GM18505 (cell line): Measurements from ENCODE around the gene GREB1L.
"Not testable (repeated sequence)": the region's sequence is repeated elsewhere in the genome, so short reads cannot be mapped to it uniquely, and the experiment has no call there.

Experiments
- ATAC-seq: cut with Tn5 transposase; IDR thresholded peaks from one replicate; pipeline ENCODE4 v1.9.1; 2021; ENCODE audit not compliant: unreplicated experiment
- POLR2A ChIP-seq: IDR thresholded peaks from 4 replicates; pipeline ENCODE4 v1.6.1; 2011; ENCODE audit warnings: borderline replicate concordance; ENCODE audit not compliant: insufficient read depth, insufficient read length; ENCODE audit errors: extremely low read depth

The GREB1L gene

DNA sequence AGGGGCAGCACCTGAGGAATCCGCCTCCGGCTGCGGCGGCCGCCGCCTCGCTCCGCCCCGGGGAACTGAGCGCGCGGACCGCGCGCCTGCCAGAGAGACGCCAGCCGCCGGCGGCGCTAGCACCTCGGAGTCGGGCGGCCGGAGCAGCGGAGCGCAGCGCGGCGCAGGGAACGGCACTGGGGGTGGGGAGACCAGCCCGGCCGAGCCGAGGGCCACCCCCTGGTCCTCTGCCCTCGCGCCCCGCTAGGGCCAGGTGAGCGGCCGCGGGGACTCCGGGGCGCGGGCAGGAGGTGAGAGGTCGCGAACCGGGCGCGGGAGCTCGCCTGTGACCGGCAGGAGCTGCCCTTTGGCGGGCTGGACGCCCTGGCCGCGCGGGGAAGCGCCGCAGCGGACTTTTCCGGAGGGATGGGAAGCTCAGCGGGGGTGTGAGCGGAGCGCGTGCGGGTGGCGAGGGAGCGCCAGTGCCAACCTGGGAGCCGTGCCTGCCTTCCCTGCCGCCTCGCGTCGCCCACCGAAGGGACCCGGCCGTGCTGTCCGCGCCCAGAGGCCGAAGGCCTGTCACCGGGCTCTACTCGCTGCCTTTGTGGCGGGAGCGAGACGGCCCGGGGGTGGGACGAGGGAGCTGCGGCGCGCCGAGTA lies at the start of gene GREB1L:
TSS of gene GREB1L (plus strand) at position 92 of the 639 bp plus-strand sequence. CDS start 141,287 bp downstream, outside the sequence.
- no peak for TF ChIP-seq POLR2A
- no peak for ATAC-seq

DNA sequence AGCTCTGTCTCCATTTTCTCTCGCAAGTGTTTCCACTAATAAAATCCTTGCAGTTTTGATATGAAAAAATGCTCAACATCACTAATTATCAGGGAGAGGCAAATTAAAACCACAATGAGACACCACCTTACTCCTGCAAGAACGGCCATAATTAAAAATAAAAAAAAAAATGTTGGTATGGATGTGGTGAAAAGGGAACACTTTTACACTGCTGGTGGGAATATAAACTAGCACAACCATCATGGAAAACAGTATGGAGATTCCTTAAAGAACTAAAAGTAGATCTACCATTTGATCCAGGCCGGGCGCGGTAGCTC lies 49.8 kb upstream of the GREB1L start:
- TF ChIP-seq POLR2A, result no peak
- no peak for ATAC-seq

DNA sequence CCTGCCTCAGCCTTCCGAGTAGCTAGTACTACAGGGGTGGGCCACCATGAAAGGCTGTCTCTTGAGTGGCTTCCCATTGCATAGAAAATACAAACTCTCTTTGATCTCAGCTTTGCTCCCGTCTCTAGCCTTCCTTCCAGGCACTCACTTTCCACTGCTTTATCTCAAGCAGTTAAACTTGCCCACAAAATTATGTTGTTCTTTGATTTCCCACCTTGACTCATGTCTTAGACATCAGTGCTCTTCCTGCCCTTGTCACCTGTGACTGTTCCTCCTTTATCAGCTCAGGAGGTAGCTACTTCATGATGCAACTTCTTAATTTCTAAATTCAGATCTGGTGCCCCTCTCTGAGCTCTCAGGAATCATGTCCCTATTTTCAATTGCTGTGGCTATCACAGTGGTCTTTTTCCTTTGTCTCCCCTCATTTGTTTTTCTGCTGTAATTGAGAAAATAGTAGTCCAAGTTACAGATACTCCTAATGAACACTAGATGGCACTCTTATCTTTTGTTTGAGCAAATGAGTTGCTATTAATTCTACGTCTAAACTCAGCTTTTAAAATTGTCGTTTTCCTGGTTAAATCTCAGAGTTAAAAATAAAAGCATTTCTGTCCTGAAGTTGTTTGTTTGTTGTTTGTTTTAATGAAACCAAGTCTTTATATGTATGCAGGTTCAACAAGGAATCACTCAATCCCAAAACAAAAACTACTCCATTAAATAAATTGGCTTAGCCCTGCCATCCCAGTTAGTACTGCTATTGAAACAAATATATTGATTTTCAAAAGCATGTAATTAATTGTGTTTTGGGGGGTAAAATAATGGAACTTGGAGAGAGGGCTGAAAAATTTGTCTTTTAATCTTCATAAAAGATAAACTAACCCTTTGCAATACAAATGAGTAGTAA lies 46.9 kb upstream of the GREB1L start:
- TF ChIP-seq POLR2A, result no peak
- ATAC-seq, result no peak

DNA sequence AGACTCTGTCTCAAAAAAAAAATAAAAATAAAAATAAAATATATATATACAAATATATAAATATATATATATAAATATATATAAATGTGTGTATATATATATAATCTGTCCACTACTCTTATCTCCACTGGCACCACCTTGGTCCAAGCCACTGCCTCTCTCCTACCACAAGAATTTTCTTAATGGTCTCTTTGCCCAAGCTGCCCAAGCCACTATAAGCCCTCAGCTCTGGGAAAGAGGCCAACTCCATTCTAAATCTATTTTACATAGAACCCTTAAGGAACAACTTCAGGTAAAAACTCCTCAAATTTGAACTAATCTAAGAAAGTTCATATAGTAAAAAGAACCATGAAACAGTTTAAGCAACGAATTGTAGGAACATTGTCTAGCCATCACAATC lies 45.6 kb upstream of the GREB1L start:
- TF ChIP-seq POLR2A, result no peak
- no peak for ATAC-seq

DNA sequence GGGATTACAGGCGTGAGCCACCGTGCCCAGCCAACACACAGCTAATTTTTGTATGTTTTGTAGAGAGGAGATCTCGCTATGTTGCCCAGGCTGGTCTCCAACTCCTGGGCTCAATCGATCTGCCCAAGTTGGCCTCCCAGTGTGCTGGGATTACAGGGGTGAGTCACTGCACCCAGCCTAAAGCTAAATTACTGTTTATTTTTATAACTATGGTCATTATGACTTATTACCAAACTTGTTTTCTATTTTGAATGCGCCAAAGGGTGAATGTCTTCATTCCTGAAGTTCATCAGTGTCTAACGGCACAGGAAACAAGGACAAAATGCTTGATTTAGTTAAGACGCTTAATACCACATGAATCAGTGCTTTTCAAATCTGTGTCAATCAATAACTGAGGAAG lies 38.9 kb upstream of the GREB1L start:
- no peak for ATAC-seq
- no peak for TF ChIP-seq POLR2A

DNA sequence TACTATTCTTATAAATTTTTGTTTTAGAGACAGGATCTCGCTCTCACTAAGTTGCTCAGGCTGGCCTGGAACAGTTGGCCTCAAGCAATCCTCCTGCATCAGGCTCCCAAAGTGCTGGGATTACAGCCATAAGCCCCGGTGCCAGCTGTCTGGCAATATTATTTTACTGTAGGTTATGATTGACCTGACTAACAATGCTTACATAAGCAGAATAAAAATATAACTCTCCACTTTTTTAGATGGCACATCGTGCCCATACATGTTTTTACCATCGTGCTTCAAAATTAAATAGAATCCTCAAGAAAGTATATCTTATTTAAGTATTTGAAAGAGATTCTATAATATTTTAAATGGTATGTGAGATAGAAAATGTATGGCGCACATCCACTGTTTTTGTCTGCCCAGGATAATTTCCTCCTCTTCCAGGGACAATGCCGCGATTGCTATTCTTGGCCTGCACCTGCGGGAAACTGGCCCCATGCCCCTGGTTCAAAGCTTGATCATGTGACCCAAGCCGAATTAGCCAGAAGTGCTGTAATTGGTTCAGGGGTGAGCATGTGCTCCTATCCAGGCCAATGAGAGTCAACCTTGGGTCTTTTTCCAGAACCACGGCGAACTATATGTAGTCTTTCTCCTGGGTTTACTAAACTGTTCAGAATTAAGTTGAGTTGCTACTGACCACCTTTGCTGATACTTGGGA lies 38.3 kb upstream of the GREB1L start:
- ATAC-seq, result no peak

DNA sequence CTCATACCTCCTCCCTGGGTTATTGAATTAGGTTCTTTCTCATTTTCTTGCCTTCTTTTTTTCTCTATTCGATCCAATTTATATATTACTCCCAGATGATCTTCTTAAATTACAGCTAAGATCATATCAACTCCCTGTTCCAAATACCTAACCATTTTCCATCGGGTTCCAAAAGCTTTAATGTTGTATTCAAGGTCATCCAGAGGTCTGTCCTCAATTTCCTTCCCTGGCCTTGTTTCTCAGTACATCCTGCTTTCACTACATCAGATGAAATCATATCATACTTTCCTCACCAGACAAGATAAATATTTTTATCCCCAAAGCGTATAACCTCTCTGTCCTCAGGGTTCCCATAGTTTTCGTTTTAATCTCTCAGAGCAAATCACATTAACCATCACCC lies 36.3 kb upstream of the GREB1L start:
- TF ChIP-seq POLR2A, result no peak
- ATAC-seq, result no peak

More for the DNA sequence above, 38.3 kb upstream of the GREB1L start:
- no peak for TF ChIP-seq POLR2A

DNA sequence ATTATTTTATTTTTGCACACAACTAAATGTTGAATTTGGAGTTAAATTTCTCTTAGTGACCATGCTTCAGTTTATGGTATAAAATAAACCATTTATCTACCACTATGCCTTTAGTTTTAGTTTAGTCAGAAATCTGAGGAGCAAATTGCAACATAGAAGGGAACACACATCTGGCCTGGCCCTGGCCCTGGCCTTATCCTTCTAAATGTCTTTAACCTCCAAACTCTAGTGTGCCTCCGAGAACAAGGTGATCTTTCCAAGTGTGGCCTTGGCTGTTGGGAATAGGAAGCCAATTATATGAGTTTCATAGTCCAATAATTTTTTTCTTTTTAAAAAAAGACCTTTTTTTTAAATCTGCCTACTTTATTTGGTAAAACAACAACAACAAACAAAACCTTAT lies 31.8 kb upstream of the GREB1L start:
- no peak for TF ChIP-seq POLR2A

DNA sequence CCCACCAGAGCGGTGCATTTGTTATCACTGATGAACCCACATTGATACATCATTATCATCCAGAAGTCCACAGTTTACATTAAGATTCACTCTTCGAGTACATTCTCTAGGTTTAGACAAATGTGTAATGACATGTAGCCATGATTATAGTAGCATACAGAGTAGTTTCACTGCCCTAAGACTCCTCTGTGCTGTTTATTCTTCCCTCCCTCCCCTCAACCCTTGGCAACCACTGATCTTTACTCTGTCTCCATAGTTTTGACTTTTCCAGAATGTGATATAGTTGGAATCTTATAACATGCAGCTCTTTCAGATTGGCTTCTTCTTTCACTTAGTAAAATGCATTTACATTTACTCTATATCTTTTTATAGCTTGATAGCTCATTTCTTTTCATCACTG lies 31.2 kb upstream of the GREB1L start:
- TF ChIP-seq POLR2A, result no peak
- ATAC-seq, result no peak

More for the DNA sequence above, 31.8 kb upstream of the GREB1L start:
- ATAC-seq, result no peak

DNA sequence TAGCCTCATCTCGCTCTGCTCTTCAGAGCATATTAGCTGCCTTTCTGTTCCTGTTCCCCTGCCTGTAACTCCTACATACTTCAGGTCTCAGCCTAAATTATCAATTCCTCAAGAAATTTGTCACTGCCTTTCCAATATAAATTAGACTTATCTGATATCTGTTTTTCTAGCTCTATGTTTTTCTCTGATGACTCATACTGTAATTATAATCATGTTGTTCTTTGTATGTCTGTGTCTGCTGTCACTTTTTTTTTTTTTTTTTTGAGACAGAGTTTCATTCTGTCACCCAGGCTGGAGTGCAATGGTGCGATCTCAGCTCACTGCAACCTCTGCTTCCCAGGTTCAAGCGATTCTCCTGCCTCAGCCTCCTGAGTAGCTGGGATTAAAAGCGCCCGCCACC lies 27.6 kb upstream of the GREB1L start:
- not testable (repeated sequence) for ATAC-seq

DNA sequence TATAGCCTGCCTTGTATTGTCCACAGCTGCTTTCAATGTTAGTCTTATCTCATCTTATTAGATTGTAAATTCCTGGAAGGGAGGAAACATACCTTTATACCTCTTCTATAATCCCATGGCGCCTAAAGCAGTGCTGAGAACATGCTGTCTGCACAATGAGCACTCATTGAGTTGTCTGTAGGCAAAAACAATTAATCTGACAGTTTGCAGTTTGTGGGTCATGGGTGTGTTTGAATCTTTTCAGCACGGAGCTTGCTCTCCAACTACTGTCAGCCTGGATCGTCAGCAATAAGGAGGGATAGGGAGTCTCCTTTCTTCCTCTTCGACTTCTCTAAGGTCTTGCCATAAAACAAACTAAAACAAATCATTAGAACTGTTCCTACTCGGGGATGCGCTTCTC lies 26.5 kb upstream of the GREB1L start:
- no peak for TF ChIP-seq POLR2A
- ATAC-seq, result no peak

DNA sequence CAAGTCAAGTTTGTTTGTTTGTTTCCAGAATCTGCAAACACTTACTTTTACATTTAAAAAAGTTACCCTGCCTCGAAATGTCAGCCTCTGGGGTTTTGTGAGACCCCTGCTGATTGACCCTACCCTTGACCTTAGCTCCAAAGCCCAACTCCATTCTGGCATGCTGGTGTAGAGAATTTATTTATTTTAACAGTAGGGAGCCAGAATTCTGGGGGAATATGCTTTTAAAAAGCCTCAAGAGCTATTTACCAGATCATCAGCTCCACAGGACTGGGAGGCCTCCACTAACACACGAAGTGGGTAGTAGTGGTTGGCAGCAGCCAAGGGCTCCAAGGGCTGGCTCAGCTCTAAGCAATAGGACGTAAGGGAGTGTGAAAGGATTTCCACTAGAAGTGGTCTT lies 23.2 kb upstream of the GREB1L start:
- ATAC-seq, result no peak
- TF ChIP-seq POLR2A, result no peak

DNA sequence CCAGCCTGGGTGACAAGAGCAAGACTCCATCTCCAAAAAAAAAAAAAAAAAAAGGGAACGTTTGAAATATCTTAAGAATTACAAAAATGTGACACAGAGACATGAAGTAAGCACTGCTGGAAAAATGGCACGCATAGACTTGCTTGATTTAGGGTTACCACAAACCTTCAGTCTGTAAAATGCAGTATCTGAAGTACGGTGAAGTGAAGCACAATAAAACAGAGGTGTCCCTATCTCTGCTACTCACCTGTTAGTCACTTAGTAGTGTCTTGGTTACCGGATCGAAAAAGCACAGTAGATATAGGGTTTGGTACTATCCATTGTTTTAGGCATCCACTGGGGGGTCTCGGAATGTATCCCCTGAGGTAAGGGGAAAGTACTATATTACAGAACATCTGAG lies 11.6 kb upstream of the GREB1L start:
- no peak for TF ChIP-seq POLR2A
- ATAC-seq, result no peak
